IMR-90 (cell line): ENCODE data around the gene FOSB.

Source experiments
- CEBPB ChIP-seq: IDR thresholded peaks from 2 replicates; pipeline ENCODE4 v1.6.1; 2012; ENCODE audit warnings: low read depth, low read length, improper control_type of control experiment
- FOS ChIP-seq: fragments of 150-350 bp; IDR thresholded peaks from 2 replicates; pipeline ENCODE4 v1.6.1; 2016; ENCODE audit warnings: low read depth, low read length
- NFE2L2 ChIP-seq: fragments of 150-350 bp; IDR thresholded peaks from 2 replicates; pipeline ENCODE4 v1.6.1; 2016; ENCODE audit warnings: low read depth, mild to moderate bottlenecking, low read length
- POLR2A ChIP-seq: IDR thresholded peaks from 2 replicates; pipeline ENCODE4 v1.6.1; 2012; ENCODE audit warnings: mild to moderate bottlenecking, low read depth, low read length
- RCOR1 ChIP-seq: IDR thresholded peaks from 2 replicates; pipeline ENCODE4 v1.6.1; 2012; ENCODE audit warnings: mild to moderate bottlenecking, low read length, improper control_type of control experiment; ENCODE audit not compliant: insufficient replicate concordance
- SMC3 ChIP-seq: fragments of 150-350 bp; IDR thresholded peaks from 2 replicates; pipeline ENCODE4 v1.6.1; 2016; ENCODE audit warnings: low read depth, mild to moderate bottlenecking, antibody characterized with exemption, low read length, moderate library complexity
- TF ChIP-seq, protein P1 (sequence below): conservative IDR thresholded peaks from 2 replicates; pipeline ENCODE4 v1.5.1; 2012; ENCODE audit warnings: mild to moderate bottlenecking, low read depth, low read length, improper control_type of control experiment
- TF ChIP-seq, protein P2 (sequence below): fragments of 150-350 bp; IDR thresholded peaks from 2 replicates; pipeline ENCODE4 v1.6.1; 2016; ENCODE audit warnings: low read depth, mild to moderate bottlenecking, low read length, moderate library complexity, borderline replicate concordance

DNA sequence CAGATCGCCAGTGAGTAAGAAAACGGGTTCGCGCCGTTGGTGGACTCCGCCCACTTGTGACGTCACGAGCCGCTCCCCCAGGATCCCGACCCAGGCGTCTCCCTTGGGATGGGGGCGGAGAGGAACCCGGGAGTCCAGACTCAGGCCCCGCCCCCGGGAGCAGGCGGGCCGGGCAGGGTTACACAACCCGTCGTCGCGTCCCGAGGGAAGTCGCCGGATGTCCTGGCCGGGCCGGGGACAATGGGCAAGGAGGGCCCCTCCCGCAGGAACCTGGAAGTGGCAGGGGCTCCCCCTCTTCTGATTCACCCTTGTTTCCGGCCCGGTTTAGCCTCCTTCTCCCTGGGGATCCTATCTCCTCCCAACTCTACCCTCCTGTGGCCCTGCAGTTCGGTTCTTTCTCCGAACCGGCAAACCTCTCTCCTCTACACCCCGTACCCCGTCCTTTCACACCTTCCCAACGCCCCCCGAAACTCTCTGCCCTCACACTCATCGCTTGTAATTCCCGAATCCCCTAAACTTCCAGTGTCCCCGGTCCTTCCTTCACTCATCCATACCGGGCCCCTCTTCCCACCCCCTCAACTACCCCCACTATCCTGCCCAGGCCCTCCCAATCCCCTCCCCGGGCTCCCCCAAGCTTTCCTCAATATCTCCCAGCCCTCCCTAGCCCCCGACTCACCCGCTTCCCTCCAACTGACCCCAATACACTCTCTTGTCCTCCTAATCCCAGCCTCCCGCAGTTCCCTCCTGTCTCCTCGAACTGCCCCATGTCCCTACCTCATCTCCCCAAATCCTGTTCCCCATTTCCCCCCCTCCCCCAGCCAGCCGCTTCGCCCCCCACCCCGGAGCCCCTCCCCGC lies 24.1 kb upstream of the FOSB start:
- TF ChIP-seq, protein P1, sequence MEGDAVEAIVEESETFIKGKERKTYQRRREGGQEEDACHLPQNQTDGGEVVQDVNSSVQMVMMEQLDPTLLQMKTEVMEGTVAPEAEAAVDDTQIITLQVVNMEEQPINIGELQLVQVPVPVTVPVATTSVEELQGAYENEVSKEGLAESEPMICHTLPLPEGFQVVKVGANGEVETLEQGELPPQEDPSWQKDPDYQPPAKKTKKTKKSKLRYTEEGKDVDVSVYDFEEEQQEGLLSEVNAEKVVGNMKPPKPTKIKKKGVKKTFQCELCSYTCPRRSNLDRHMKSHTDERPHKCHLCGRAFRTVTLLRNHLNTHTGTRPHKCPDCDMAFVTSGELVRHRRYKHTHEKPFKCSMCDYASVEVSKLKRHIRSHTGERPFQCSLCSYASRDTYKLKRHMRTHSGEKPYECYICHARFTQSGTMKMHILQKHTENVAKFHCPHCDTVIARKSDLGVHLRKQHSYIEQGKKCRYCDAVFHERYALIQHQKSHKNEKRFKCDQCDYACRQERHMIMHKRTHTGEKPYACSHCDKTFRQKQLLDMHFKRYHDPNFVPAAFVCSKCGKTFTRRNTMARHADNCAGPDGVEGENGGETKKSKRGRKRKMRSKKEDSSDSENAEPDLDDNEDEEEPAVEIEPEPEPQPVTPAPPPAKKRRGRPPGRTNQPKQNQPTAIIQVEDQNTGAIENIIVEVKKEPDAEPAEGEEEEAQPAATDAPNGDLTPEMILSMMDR, result no peak
- TF ChIP-seq RCOR1 (no peak), NFE2L2 (no peak), SMC3 (no peak), FOS (peak; percentile 50; the same call in 1 of the 2 replicates), POLR2A (peak; percentile 33), CEBPB (peak; percentile 97)
- TF ChIP-seq, protein P2, sequence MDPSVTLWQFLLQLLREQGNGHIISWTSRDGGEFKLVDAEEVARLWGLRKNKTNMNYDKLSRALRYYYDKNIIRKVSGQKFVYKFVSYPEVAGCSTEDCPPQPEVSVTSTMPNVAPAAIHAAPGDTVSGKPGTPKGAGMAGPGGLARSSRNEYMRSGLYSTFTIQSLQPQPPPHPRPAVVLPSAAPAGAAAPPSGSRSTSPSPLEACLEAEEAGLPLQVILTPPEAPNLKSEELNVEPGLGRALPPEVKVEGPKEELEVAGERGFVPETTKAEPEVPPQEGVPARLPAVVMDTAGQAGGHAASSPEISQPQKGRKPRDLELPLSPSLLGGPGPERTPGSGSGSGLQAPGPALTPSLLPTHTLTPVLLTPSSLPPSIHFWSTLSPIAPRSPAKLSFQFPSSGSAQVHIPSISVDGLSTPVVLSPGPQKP, result no peak
